Kidney tubule cell (primary cell): ENCODE results near the gene ZNF500.

Source experiments
- DNase-seq: peaks from one replicate; pipeline ENCODE4 v3.0.0-alpha.2; 2018; ENCODE audit warnings: low spot score

ZNF500 gene

DNA sequence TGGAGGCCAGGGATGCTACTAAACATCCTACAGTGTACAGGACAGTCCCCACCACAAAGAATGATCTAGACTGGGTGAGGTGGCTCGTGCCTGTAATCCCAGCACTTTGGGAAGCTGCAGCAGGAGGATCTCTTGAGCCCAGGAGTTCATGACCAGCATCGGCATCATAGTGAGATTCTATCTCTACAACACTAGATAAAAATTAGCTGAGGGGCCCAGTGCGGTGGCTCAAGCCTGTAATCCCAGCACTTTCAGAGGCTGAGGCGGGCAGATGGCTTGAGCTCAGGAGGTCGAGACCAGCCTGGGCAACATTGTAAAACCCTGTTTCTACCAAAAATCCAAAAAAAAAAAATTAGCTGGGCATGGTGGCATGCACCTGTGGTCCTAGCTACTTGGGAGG is 5.4 kb upstream of the ZNF500 start:
- no peak for DNase-seq

DNA sequence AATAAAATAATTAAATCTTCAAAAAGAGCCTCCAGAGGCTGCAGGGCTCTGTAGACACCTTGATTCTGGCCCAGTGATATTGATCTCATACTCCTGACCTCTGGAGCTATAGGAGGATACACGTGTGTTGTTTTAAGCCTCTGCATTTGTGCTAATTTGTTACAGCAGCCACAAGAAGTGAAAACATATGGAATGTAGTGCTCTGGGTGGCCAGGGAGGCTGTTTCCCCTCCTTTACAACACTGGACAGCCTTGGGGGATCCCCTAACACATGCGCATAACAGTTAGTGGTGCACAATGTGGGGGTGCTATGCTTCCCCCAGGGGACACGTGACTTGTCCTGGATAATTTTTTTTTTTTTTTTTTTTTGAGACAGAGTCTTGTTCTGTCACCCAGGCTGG is 4.7 kb upstream of the ZNF500 start:
- no peak for DNase-seq

DNA sequence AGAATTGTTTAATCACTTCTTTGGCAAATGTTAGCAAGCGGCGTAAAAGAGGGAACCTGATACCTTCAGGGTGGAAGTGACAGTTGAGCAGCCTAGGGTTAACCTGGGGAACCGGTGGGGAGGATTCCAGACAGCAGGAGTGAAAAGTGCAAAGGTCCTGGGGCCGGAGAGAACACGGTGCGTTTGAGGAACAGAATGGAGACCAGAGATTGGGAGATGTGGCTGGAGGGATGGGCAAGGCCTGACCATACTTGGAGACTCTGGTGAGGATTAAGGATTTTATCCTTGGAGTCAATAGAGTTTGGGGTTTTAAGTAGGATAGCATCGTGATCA is 2.3 kb upstream of the ZNF500 start:
- no peak for DNase-seq

GRCh38 chr16:4768549-4769305 is 1.8 kb upstream of the ZNF500 start:
- peak; percentile 96 for DNase-seq

DNA sequence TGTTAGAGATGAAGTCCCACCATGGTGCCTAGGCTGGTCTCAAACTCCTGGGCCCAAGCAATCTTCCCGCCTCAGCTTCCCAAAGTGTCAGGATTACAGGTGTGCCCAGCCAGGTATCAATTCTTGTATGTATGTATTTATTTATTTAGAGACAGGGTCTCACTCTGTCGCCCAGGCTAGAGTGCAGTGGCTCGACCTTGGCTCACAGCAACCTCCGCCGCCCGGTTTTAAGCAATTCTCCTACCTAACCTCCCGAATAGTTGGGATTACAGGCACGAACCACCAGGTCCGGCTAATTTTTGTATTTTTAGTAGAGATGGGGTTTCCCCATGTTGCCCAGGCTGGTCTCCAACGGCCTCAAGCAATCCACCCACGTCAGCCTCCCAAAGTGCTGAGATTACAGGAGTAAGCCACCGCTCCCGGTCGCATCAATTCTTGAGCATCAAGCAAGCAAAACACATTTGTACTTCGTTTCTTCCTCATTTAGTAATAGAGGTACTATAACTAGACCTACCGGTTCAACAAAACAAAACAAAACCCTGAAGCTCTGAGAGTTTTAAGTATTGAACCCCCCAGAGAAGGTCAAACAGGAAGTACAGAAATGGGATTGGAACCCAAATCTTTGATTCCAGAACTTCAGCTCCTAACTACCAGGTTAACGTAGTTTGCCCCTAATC is 1.0 kb upstream of the ZNF500 start:
- DNase-seq: peak; percentile 34

GRCh38 chr16:4765511-4766474 is 1.2 kb downstream of the ZNF500 start:
- DNase-seq: no peak

DNA sequence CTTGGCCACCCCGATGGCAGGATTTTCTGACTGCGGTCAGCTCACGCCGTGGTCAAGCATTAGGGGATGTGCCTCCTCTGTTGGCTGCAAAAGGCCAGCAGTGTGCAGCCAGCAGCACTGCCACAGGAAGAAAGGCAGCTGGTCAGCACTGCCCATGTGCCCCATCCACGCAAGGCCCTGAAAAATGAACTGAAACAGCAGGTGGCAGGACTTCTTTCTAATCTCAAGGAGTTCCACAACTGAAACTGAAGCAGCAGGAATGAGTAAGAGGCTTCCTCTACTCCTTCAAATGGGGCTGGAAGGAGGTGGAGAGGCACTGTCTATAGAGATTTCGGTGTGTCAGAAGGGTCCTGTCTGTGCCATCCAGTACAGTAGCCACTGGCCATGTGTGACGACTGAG is 3.2 kb downstream of the ZNF500 start:
- DNase-seq: no peak

- DNase-seq: no peak
Measured at GRCh38 chr16:4762205-4762604, 4.8 kb downstream of the ZNF500 start.

DNA sequence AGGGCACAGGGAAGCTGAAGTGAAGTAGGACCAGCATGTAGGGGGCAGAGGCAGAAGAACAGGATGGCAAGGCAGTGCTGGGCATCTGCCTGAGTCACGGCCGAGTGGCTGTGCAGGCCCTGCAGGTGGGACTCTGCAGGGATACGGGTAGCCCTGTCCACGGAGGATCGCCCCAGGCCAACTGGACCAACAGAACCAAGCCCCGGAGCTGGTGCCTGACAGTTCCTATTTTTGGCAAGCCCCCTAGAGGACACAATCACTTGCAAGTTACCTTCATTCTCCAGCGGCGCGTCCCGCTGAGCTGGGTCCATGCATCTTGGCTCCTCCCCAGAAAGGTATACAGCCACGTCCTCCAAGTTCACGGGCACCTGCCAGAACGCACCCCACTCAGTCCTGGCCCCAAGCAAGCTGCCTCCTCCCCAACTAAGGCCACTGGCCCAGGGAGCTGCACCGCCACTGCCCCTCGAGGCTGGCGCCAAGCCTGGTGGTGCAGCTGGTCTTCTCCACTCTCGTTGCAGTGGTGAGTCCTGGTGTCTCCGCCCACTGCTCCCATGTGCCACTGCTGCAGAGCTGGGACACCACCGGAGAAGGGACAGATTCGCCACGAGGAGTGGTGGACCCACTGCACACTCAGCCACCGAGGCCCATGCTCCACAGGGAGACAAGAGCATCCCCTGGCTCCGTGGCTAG is 6.6 kb downstream of the ZNF500 start:
- no peak for DNase-seq

DNA sequence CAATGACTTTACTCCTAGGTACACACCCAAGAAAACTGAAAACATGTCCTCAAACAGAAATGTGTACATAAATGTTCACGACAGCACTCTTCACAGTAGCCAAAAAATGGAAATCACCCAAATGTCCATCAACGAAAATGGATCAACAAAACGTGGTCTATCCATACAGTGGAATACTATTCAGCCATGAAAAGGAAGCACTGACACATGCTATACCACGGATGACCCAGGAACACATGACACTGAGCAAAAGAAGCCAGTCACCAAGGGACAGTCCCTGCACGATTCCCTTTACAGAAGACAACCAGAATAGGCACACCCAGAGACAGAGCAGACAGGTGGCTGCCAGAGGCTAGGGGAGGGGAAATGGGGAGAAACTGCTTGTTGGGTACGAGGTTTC is 11.3 kb downstream of the ZNF500 start:
- DNase-seq: no peak

DNA sequence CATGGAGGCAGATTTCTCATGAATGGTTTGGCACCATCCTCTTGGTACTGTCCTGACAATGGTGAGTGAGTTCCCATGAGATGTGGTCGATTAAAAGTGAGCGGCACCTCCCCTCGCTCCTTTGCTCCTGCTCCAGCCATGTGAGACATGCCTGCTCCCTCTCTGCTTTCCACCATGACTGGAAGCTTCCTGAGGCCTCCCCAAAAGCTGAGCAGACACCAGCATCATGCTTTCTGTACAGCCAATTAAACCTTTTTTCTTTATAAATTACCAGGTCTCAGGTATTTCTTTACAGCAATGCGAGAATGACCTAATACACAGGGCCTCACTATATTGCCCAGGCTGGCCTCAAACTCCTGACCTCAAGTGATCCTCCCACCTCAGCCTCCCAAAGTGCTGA is 12.1 kb downstream of the ZNF500 start:
- no peak for DNase-seq

GRCh38 chr16:4753227-4753626 is 13.7 kb downstream of the ZNF500 start:
- no peak for DNase-seq

DNA sequence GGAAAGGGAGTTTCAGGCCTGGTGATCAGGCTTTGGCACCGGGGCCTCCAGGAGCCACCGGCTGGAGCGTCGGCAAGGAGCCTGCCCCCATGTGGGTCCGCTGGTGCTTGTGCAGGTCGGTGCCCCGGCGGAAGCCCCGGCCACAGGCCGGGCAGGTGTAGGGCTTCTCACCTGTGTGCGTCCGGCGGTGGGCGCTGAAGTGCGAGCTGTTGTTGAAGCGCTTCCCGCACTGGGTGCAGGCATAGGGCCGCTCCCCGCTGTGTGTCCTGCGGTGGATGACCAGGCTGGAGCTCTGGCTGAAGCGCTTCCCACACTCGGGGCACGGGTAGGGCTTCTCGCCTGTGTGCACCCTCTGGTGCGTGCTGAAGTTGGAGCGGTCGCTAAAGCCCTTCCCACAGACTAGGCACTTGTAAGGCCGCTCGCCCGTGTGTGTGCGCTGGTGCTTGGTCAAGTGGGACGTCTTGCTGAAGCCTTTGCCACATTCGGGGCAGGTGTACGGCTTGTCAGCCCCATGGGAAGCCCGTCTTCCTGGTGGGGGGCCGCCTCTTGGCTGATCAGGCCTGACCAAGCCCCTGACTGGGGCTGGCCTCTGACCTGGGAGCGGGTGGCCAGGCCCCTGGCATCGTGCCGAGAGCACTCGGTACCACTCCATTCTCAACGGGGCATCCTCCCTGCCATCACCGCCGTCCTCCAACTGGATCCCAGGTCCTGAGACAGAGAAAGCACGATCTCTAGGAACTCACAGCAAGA is 14.4 kb downstream of the ZNF500 start:
- no peak for DNase-seq

DNA sequence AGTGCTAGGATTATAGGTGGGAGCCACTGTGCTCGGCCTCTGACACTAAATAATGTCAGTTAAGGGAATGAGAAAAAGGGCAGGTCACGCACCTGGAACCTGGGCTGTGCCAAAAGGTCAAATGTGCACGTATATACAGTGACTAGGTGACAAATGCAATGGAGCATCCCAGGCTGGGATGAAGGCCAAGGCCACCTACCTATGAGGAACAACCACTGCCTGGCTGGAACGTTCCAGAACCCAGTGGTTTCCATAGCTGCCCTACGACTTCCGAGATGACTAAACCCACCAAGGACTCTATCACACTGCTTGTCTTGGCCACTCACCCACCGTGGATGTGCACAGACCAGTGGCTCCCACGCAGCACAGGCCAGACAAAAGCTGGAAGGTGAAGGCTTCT is 16.1 kb downstream of the ZNF500 start:
- DNase-seq: no peak

DNA sequence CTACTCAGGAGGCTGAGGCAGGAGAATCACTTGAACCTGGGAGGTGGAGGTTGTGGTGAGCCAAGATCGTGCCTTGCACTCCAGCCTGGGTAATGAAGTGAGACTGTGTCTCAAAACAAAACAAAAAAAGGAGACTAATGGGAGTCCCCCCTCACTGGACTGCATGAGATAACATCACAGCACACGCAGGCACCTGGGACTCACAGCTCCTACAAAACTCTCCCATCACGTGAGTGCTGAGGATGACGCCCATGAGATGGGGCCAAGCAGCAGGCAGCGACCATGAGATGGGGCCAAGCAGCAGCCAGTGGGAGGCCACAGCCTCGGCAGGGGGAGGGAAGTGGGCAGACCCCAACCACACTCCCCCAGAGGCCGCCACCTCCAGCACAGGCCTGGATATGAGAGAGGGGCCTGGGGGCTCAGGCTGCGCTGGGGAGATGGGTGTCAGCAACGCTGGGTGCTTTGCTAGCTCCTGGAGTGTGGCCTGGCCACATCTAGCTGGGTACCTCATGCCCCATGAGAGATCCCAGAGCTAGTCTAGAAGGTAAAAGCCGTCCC is 17.2 kb downstream of the ZNF500 start:
- no peak for DNase-seq

DNA sequence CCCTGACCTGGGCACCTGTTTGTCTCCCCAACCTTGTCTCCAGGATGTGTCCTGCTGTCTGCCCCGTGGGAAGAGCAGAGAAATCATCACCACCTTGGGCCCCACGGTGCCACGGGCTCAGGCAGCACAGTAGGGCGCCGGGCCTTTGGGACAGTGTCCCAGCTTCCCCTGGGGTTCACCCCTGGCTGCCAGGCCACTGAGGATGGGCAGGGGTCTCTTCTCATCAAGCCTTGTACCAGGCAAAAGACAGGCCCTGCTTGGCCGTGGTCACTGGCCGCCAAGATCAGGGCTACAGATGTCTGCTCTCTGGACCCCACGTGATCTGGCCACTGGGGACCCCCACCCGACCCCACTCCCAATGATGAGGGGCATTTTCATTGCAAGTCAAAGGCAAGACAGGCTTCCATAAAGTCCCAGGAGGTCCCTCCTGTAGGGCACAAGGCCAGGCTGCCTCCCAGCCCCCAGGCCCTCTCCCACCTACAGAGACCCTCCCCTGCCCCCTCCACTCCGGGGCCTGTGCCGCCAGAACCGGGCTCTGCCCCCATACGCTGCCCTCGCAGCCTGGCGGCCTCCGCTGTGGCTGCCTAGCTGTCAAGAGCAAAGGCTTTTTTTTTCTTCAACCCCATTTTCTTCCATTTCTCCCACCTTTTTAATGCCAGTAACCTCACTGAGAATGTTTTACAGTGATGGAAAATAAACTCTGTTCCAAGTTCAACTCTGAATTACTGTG is 18.1 kb downstream of the ZNF500 start:
- DNase-seq: no peak

DNA sequence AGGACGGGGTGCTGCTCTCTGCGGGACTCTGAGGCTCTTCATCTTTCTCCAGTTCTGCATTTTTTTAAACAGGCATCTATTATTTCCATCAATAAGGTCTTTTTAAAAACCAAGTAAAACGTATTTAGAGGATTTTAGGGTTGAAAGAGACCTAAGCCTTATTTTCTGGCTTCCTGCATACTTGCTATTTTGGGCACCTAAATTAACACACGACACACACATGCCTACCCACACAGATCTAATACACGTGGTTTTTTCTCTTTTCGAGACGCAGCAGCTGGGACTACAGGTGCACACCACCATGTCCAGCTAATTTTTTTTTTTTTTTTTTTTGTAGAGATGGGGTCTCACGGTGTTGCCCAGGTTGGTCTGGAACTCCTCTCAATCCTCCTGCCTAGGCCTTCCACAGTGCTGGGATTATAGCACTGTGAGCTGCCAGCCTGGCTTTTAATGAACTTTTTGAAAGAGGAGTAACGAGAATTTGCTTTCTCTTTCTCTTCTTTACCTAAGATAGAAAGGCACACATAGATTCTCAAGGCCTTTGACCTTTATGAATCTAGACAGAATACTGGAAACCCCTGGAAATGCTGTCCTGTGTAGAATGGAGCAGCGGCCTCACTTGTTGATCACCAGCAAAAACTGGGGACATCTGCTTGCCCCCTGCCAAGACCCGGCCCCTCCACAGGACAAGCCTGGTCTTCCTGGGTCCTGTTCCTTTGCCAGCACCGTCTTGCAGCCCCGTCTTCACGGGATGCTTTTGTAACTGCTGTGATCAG is 18.9 kb downstream of the ZNF500 start:
- no peak for DNase-seq

DNA sequence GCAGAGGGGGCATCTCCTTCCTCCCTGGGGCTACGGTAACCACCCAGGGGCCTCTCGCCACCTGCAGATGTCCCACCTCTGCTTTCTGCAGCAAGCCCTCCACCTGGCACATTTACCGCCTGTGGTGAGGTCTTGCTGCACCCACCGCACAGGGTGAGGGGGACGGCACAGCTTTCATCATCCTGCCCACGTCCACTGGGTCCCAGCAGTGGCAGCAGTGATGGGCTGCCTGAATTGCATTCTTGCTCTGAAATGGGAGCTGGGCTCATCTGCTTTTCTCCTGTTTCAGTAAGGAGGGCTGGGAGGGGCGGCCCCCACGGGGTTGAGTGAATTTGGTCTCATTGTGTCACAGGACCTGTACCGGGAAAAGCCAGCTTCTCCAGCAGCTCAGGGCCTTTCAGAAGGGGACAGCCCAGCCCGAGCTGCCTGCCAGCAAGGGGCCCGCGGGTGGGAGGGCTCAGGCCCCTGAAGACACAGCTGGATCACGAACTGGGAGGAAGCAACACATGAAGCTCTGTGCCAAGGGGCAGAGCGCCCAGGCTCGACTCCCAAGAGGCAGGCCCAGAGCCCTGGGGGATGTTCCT is 19.9 kb downstream of the ZNF500 start:
- DNase-seq: no peak

- no peak for DNase-seq
Measured at GRCh38 chr16:4746215-4746614, 20.7 kb downstream of the ZNF500 start.

DNA sequence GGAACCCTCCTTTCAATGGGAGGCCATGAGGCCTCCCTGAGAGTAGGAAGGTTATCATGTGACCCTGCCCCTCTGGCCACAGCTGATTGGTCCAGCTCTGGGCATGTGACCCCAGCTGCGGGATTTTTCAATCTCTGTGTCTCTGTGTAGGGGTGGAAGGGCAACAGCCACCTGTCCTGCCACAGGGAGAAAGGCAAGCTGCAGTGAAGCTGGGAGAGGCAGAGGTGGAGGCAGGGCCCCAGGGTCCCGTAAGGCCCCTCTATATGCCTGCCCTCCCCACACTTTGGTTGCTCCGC is 21.7 kb downstream of the ZNF500 start:
- no peak for DNase-seq
